A549 (cell line): ENCODE results near the gene MYBPC2.

ENCODE experiments used
- BHLHE40 ChIP-seq: IDR thresholded peaks from 2 replicates; pipeline ENCODE4 v1.6.1; 2012; ENCODE audit warnings: low read depth, low read length, inconsistent platforms
- CBX2 ChIP-seq: fragments of 200-600 bp; sonication (generic); IDR thresholded peaks from 2 replicates; pipeline ENCODE4 v1.6.1; 2016; ENCODE audit warnings: low read depth, mild to moderate bottlenecking, borderline replicate concordance
- CTCF ChIP-seq: fragments of >200 bp; sonication (Bioruptor Twin); formaldehyde crosslinking; IDR thresholded peaks from 3 replicates; pipeline ENCODE4 v1.5.1; 2016
- EP300 ChIP-seq, 2 experiments: fragments of >200 bp; sonication (Bioruptor Twin); formaldehyde crosslinking; IDR thresholded peaks; 2 replicates in 1 of 2; 3 replicates in 1 of 2; pipeline ENCODE4 v1.6.1; 2016 to 2017
- HMGXB4 ChIP-seq: fragments of 250-450 bp; sonication (Bioruptor Pico); IDR thresholded peaks from 2 replicates; pipeline ENCODE4 v1.5.0; 2021; ENCODE audit warnings: mild to moderate bottlenecking, moderate library complexity, borderline replicate concordance
- KDM1A ChIP-seq: fragments of 200-600 bp; sonication (generic); IDR thresholded peaks from 2 replicates; pipeline ENCODE4 v1.6.1; 2016; ENCODE audit warnings: low read depth, mild to moderate bottlenecking
- MYC ChIP-seq: IDR thresholded peaks from 2 replicates; pipeline ENCODE4 v1.6.1; 2012; ENCODE audit warnings: mild to moderate bottlenecking, inconsistent platforms, low read length, improper control_type of control experiment, borderline replicate concordance
- PHF8 ChIP-seq: fragments of 200-600 bp; sonication (generic); IDR thresholded peaks from 2 replicates; pipeline ENCODE4 v1.6.1; 2016; ENCODE audit warnings: low read depth, mild to moderate bottlenecking, antibody characterized with exemption, moderate library complexity, borderline replicate concordance
- POLR2A ChIP-seq: IDR thresholded peaks from 2 replicates; pipeline ENCODE4 v1.6.1; 2012; ENCODE audit warnings: mild to moderate bottlenecking, low read length
- RAD21 ChIP-seq, 2 experiments: fragments of >200 bp in 1 of 2; sonication (Bioruptor Twin) in 1 of 2; formaldehyde crosslinking in 1 of 2; IDR thresholded peaks in 1 of 2; conservative IDR thresholded peaks in 1 of 2; 2 replicates in 1 of 2; 3 replicates in 1 of 2; pipeline ENCODE4 v1.6.1; 2012 to 2018; ENCODE audit warnings: inconsistent platforms in 1 of 2
- RARB ChIP-seq: fragments of 250-450 bp; sonication (Bioruptor Pico); IDR thresholded peaks from 2 replicates; pipeline ENCODE4 v1.8.0; 2021; ENCODE audit warnings: mild to moderate bottlenecking, moderate library complexity
- RFX5 ChIP-seq: fragments of 450-650 bp; IDR thresholded peaks from 2 replicates; pipeline ENCODE4 v1.7.1; 2014; ENCODE audit warnings: antibody characterized with exemption, mild to moderate bottlenecking, moderate library complexity
- RNF2 ChIP-seq: fragments of 200-600 bp; sonication (generic); IDR thresholded peaks from 2 replicates; pipeline ENCODE4 v1.6.1; 2016; ENCODE audit warnings: low read depth, mild to moderate bottlenecking, antibody characterized with exemption, moderate library complexity, borderline replicate concordance
- ZNF302 ChIP-seq: fragments of 250-450 bp; sonication (Bioruptor Pico); IDR thresholded peaks from 2 replicates; pipeline ENCODE4 v1.9.0; 2021; ENCODE audit warnings: inconsistent platforms, mild to moderate bottlenecking, moderate library complexity

GRCh38 chr19:50425581-50425980 lies 7.1 kb upstream of the MYBPC2 start:
- TF ChIP-seq CTCF: no peak
- no peak for TF ChIP-seq POLR2A
- TF ChIP-seq RFX5: no peak
- TF ChIP-seq RAD21 (conservative IDR thresholded peaks at IDR 0.05 in 1 of 2, IDR thresholded peaks at IDR 0.05 in 1 of 2): no peak
- no peak for TF ChIP-seq PHF8
- no peak for TF ChIP-seq RARB (CRISPR knock-in tag)
- no peak for TF ChIP-seq CBX2
- TF ChIP-seq BHLHE40: no peak
- no peak for TF ChIP-seq EP300 (IDR thresholded peaks at IDR 0.05)
- TF ChIP-seq RNF2: no peak
- TF ChIP-seq HMGXB4 (CRISPR knock-in tag): no peak
- TF ChIP-seq KDM1A: no peak
- no peak for TF ChIP-seq MYC
- no peak for TF ChIP-seq ZNF302 (CRISPR knock-in tag)
